Measurements from ENCODE around the gene MAGEA9. TPM values are rescaled to one million over a fixed set of nuclear protein-coding genes. Genes with fewer than 3 reads are reported as not detected.

Gene MAGEA9
- total and polyA plus RNA-seq, 4 donors: not detected

DNA sequence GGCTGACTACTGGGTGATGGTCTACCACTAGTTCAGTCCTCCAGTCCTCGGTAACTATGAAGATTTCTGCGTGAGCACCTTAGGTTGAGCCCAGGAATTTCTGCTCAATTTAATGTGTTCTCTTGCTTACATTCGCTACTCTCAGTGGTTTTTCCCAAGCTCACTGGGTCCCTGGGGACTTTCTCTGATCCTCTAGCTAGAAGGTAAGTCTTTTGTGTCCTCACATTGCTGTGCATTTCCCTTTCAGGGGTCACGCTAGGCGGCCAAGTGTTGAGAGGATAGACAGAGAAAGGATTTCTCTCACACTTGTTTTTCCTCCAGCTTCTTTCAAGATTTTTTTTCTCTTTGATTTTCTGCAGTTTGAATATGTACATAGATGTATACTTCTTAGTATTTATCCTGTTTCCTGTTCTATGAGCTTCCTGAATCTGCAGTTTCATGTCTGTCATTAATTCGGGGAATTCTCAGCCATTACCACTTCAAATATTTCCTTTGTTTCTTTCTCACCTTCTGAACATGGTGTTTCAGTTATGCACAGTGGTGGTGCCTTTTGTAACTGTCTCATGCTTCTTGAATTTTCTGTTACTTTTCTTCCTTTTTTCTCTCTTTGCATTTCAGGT lies 17.5 kb downstream of the MAGEA9 start (continued):
- TF ChIP-seq HNF4A (conservative IDR thresholded peaks at IDR 0.05): no peak
- TF ChIP-seq HNF4G (IDR thresholded peaks at IDR 0.05): no peak
- no peak for TF ChIP-seq TAF1 (conservative IDR thresholded peaks at IDR 0.05)
- no peak for TF ChIP-seq JUND (IDR thresholded peaks at IDR 0.05)
- TF ChIP-seq FOXA1 (IDR thresholded peaks at IDR 0.05): no peak
- TF ChIP-seq EGR1 (IDR thresholded peaks at IDR 0.05; ENCODE audit: low read depth in 2 of 2): no peak
- no peak for TF ChIP-seq GABPA (IDR thresholded peaks at IDR 0.05 in 1 of 2, conservative IDR thresholded peaks at IDR 0.05 in 1 of 2)

DNA sequence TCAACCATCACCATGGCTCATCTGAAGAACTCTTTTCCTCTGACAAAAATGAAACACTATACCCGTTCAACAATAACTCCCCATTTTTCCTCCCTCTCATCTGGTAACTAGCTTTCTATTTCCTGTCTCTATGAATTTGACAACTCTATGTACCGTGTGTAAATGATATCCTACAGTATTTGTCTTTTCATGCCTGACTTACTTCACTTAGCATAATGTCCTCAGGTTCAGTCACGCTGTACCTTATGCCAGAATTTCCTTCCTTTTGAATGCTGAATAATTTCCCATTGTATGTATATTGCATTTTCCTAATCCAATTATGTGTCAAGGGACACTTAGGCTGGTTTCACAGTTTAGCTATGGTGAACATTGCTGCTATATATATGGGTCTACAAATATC lies 18.2 kb downstream of the MAGEA9 start:
- Histone ChIP-seq H3K27ac (ENCODE audit: low read depth in 1 of 2, low read length in 2 of 2) (no peak overlapping the region), H3K9ac (ENCODE audit: low read depth in 1 of 2, low read length in 2 of 2) (no peak overlapping the region), H3K9me3 (ENCODE audit: control insufficient read depth in 4 of 4, low read length in 3 of 4) (no peaks in the 10 kb centered on the region), H3K4me3 (ENCODE audit: low read depth in 1 of 3, low read length in 3 of 3) (no peak overlapping the region), H3K36me3 (ENCODE audit: control insufficient read depth in 4 of 4, insufficient read depth in 3 of 4, low read depth in 1 of 4, low read length in 3 of 4) (no peaks in the 10 kb centered on the region), H3K4me1 (ENCODE audit: control insufficient read depth in 4 of 4, insufficient read depth in 4 of 4, low read length in 3 of 4) (no peaks in the 10 kb centered on the region), H3K27me3 (ENCODE audit: control insufficient read depth in 4 of 4, insufficient read depth in 4 of 4, low read length in 3 of 4) (no peaks in the 10 kb centered on the region)
- TF ChIP-seq, protein P1, sequence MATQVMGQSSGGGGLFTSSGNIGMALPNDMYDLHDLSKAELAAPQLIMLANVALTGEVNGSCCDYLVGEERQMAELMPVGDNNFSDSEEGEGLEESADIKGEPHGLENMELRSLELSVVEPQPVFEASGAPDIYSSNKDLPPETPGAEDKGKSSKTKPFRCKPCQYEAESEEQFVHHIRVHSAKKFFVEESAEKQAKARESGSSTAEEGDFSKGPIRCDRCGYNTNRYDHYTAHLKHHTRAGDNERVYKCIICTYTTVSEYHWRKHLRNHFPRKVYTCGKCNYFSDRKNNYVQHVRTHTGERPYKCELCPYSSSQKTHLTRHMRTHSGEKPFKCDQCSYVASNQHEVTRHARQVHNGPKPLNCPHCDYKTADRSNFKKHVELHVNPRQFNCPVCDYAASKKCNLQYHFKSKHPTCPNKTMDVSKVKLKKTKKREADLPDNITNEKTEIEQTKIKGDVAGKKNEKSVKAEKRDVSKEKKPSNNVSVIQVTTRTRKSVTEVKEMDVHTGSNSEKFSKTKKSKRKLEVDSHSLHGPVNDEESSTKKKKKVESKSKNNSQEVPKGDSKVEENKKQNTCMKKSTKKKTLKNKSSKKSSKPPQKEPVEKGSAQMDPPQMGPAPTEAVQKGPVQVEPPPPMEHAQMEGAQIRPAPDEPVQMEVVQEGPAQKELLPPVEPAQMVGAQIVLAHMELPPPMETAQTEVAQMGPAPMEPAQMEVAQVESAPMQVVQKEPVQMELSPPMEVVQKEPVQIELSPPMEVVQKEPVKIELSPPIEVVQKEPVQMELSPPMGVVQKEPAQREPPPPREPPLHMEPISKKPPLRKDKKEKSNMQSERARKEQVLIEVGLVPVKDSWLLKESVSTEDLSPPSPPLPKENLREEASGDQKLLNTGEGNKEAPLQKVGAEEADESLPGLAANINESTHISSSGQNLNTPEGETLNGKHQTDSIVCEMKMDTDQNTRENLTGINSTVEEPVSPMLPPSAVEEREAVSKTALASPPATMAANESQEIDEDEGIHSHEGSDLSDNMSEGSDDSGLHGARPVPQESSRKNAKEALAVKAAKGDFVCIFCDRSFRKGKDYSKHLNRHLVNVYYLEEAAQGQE (IDR thresholded peaks at IDR 0.05): no peak
- TF ChIP-seq, protein P2, sequence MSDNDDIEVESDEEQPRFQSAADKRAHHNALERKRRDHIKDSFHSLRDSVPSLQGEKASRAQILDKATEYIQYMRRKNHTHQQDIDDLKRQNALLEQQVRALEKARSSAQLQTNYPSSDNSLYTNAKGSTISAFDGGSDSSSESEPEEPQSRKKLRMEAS (IDR thresholded peaks at IDR 0.05): no peak
- no peak for TF ChIP-seq GABPA (IDR thresholded peaks at IDR 0.05 in 1 of 2, conservative IDR thresholded peaks at IDR 0.05 in 1 of 2)
- TF ChIP-seq RAD21 (IDR thresholded peaks at IDR 0.05): no peak
- no peak for TF ChIP-seq FOXA2 (IDR thresholded peaks at IDR 0.05)
- no peak for TF ChIP-seq HNF4G (IDR thresholded peaks at IDR 0.05)
- TF ChIP-seq, protein P3, sequence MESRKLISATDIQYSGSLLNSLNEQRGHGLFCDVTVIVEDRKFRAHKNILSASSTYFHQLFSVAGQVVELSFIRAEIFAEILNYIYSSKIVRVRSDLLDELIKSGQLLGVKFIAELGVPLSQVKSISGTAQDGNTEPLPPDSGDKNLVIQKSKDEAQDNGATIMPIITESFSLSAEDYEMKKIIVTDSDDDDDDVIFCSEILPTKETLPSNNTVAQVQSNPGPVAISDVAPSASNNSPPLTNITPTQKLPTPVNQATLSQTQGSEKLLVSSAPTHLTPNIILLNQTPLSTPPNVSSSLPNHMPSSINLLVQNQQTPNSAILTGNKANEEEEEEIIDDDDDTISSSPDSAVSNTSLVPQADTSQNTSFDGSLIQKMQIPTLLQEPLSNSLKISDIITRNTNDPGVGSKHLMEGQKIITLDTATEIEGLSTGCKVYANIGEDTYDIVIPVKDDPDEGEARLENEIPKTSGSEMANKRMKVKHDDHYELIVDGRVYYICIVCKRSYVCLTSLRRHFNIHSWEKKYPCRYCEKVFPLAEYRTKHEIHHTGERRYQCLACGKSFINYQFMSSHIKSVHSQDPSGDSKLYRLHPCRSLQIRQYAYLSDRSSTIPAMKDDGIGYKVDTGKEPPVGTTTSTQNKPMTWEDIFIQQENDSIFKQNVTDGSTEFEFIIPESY (IDR thresholded peaks at IDR 0.05): no peak
- no peak for TF ChIP-seq FOXA1 (IDR thresholded peaks at IDR 0.05)
- no peak for TF ChIP-seq EGR1 (IDR thresholded peaks at IDR 0.05; ENCODE audit: low read depth in 2 of 2)
- no peak for TF ChIP-seq HNF4A (conservative IDR thresholded peaks at IDR 0.05)
- TF ChIP-seq YY1 (IDR thresholded peaks at IDR 0.05): no peak
- no peak for TF ChIP-seq JUND (IDR thresholded peaks at IDR 0.05)
- no peak for TF ChIP-seq NR2F2 (IDR thresholded peaks at IDR 0.05)
- TF ChIP-seq, protein P4, sequence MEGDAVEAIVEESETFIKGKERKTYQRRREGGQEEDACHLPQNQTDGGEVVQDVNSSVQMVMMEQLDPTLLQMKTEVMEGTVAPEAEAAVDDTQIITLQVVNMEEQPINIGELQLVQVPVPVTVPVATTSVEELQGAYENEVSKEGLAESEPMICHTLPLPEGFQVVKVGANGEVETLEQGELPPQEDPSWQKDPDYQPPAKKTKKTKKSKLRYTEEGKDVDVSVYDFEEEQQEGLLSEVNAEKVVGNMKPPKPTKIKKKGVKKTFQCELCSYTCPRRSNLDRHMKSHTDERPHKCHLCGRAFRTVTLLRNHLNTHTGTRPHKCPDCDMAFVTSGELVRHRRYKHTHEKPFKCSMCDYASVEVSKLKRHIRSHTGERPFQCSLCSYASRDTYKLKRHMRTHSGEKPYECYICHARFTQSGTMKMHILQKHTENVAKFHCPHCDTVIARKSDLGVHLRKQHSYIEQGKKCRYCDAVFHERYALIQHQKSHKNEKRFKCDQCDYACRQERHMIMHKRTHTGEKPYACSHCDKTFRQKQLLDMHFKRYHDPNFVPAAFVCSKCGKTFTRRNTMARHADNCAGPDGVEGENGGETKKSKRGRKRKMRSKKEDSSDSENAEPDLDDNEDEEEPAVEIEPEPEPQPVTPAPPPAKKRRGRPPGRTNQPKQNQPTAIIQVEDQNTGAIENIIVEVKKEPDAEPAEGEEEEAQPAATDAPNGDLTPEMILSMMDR (IDR thresholded peaks at IDR 0.05; ENCODE audit: low read depth, low read length, missing input control): no peak
- TF ChIP-seq SP1 (IDR thresholded peaks at IDR 0.05): no peak
- TF ChIP-seq, protein P5, sequence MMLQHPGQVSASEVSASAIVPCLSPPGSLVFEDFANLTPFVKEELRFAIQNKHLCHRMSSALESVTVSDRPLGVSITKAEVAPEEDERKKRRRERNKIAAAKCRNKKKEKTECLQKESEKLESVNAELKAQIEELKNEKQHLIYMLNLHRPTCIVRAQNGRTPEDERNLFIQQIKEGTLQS (IDR thresholded peaks at IDR 0.05): no peak
- TF ChIP-seq RXRA (IDR thresholded peaks at IDR 0.05): no peak
- DNase-seq (ENCODE audit: low spot score): no peak
- whole genome bisulfite sequencing: 77% methylated on average over 3 of the region's 3 CpGs

Data from liver (tissue), 9 donors.